ENCODE data around the gene TMEM97.

DNA sequence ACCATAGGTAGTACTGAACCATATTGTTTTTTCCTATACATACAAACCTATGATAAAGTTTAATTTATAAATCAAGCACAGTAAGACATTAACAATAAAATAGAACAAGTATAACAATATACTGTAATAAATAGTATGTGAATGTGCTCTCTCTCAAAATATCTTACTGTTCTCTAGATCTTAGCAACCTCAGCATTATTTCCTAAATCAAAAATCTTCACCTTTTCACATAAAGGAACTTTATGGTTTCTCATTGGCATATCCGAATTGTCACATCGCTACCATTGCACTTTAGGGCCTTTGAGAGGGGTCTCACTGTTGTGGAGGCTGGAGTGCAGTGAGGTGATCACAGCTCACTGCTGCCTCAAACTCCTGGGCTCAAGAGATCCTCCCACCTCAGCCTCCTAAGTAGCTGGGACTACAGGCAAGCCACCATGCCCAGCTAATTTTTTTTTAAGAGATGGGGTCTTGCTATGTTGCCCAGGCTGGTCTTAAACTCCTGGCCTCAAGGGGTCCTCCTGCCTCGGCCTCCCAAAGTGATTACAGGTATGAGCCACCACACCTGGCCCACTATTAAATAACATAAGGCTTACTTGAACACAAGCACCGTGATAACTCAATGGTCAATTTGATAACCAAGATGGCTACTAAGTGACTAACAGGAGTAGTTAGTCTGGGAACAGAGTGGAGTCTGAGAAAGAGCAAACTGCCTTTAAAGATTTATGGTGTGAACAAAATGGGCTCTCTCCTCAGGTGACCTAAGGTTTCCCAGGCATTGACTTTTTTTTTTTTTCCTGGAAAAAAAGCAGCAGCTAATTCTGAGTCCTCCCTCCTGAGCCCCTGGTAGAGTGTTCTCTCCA, 2.9 kb upstream of the TMEM97 start:
- TF ChIP-seq, protein P1, sequence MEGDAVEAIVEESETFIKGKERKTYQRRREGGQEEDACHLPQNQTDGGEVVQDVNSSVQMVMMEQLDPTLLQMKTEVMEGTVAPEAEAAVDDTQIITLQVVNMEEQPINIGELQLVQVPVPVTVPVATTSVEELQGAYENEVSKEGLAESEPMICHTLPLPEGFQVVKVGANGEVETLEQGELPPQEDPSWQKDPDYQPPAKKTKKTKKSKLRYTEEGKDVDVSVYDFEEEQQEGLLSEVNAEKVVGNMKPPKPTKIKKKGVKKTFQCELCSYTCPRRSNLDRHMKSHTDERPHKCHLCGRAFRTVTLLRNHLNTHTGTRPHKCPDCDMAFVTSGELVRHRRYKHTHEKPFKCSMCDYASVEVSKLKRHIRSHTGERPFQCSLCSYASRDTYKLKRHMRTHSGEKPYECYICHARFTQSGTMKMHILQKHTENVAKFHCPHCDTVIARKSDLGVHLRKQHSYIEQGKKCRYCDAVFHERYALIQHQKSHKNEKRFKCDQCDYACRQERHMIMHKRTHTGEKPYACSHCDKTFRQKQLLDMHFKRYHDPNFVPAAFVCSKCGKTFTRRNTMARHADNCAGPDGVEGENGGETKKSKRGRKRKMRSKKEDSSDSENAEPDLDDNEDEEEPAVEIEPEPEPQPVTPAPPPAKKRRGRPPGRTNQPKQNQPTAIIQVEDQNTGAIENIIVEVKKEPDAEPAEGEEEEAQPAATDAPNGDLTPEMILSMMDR (IDR thresholded peaks at IDR 0.05): no peak
- no peak for TF ChIP-seq POLR2A (IDR thresholded peaks at IDR 0.05)

All from prostate gland (tissue), 2 donors.